ENCODE results near the gene ZNF548. TPM values are rescaled to one million over a fixed set of nuclear protein-coding genes. Genes with fewer than 3 reads are reported as not detected.

The ZNF548 gene
- total and polyA plus RNA-seq, 12 donors, result 5.3 to 18.8 (median 13.8) TPM

- intact Hi-C loops (cut with DNase I), result no loop called here
- peak in 3 of 8 donors; percentile 47 to 82 (median 53) for ATAC-seq
- Histone ChIP-seq H3K27me3 (no peaks in the 10 kb centered on the region), H3K4me3 (no peak overlapping the region), H3K4me1 (peaks cover 0 to 5% (median 0%) of the 10 kb centered on the region in 9 donors), H3K36me3 (peaks cover 0 to 53% (median 6%) of the 10 kb centered on the region in 9 donors), H3K27ac (no peak overlapping the region), H3K9me3 (peaks cover 0 to 85% (median 8%) of the 10 kb centered on the region in 11 donors)
- DNase-seq, result no peak
- TF ChIP-seq CTCF (IDR thresholded peaks at IDR 0.05), result no peak
- 66 to 69% methylated on average over 7 of the region's 7 CpGs for WGBS, 2 donors
Measured at GRCh38 chr19:57441979-57442752, 52.5 kb downstream of the ZNF548 start.

- intact Hi-C loops (cut with DNase I), result no loop called here
- no peak for TF ChIP-seq CTCF (IDR thresholded peaks at IDR 0.05)
- ATAC-seq, result no peak
- Histone ChIP-seq H3K36me3 (peaks cover 0 to 51% (median 6%) of the 10 kb centered on the region in 9 donors), H3K27me3 (no peaks in the 10 kb centered on the region), H3K9me3 (peaks cover 0 to 95% (median 8%) of the 10 kb centered on the region in 11 donors), H3K4me3 (no peak overlapping the region), H3K4me1 (peaks cover 0 to 5% (median 0%) of the 10 kb centered on the region in 9 donors), H3K27ac (no peak overlapping the region)
- no peak for DNase-seq
- WGBS, 2 donors, result 67 to 77% methylated on average over 5 of the region's 5 CpGs
Measured at GRCh38 chr19:57443121-57443696, 53.6 kb downstream of the ZNF548 start.

- H3K4me3 ChIP-seq, result no peak overlapping the region
- H3K27me3 ChIP-seq, result no peaks in the 10 kb centered on the region
- DNase-seq, result no peak
- intact Hi-C loops (cut with DNase I), result no loop called here
- 90 to 96% methylated on average over 3 of the region's 3 CpGs for WGBS, 2 donors
- H3K27ac ChIP-seq, result no peak overlapping the region
- peaks cover 0 to 47% (median 4%) of the 10 kb centered on the region in 9 donors for H3K36me3 ChIP-seq
- H3K9me3 ChIP-seq, result peaks cover 0 to 97% (median 13%) of the 10 kb centered on the region in 11 donors
- H3K4me1 ChIP-seq, result no peaks in the 10 kb centered on the region
- ATAC-seq, result no peak
- no peak for TF ChIP-seq CTCF (IDR thresholded peaks at IDR 0.05)
Measured at GRCh38 chr19:57452307-57452706, 62.7 kb downstream of the ZNF548 start.

Other genes starting within 250 kb of the ZNF548 start
- not detected for gene ZIM3, start 244.7 kb upstream of the ZNF548 start, total RNA-seq
- not detected for gene ZIM3, start 244.7 kb upstream of the ZNF548 start, polyA plus RNA-seq
- not detected for gene DUXA, start 222.4 kb upstream of the ZNF548 start, total RNA-seq
- not detected for gene DUXA, start 222.4 kb upstream of the ZNF548 start, polyA plus RNA-seq
- gene ZNF264, start 198.4 kb upstream of the ZNF548 start, total RNA-seq, result 10 to 100 TPM; 16.5 to 23.8 (median 20.7) TPM
- 1 to 10 TPM; 2.2 to 3.4 TPM for gene ZNF264, start 198.4 kb upstream of the ZNF548 start, polyA plus RNA-seq
- gene AURKC, start 158.8 kb upstream of the ZNF548 start, total RNA-seq, result 1 to 10 TPM in 8 of 10 donors, under 1 TPM in 2; 0.90 to 6.7 (median 1.7) TPM
- 1 to 10 TPM in 1 of 2 donors, under 1 TPM in 1; 0.58 to 2.3 TPM for gene AURKC, start 158.8 kb upstream of the ZNF548 start, polyA plus RNA-seq
- 10 to 100 TPM in 8 of 10 donors, 1 to 10 TPM in 2; 9.4 to 14.7 (median 11.5) TPM for gene ZNF805, start 149.2 kb upstream of the ZNF548 start, total RNA-seq
- under 1 TPM; 0.77 to 0.88 TPM for gene ZNF805, start 149.2 kb upstream of the ZNF548 start, polyA plus RNA-seq
- gene ZNF460, start 109.4 kb upstream of the ZNF548 start, total RNA-seq, result 10 to 100 TPM; 22.9 to 50.3 (median 41.1) TPM
- 1 to 10 TPM in 1 of 2 donors, under 1 TPM in 1; 0.42 to 4.7 TPM for gene ZNF460, start 109.4 kb upstream of the ZNF548 start, polyA plus RNA-seq
- 1 to 10 TPM; 5.5 to 9.2 (median 7.0) TPM for gene ZNF543, start 69.4 kb upstream of the ZNF548 start, total RNA-seq
- gene ZNF543, start 69.4 kb upstream of the ZNF548 start, polyA plus RNA-seq, result 1 to 10 TPM in 1 of 2 donors, under 1 TPM in 1; 0.86 to 2.1 TPM
- 10 to 100 TPM in 8 of 10 donors, 1 to 10 TPM in 2; 8.0 to 15.7 (median 11.4) TPM for gene ZNF304, start 38.6 kb upstream of the ZNF548 start, total RNA-seq
- 1 to 10 TPM; 3.4 to 3.7 TPM for gene ZNF304, start 38.6 kb upstream of the ZNF548 start, polyA plus RNA-seq
- 10 to 100 TPM in 7 of 10 donors, 1 to 10 TPM in 3; 8.1 to 18.8 (median 11.4) TPM for gene TRAPPC2B, start 26.3 kb upstream of the ZNF548 start, total RNA-seq
- 10 to 100 TPM; 31.8 to 37.5 TPM for gene TRAPPC2B, start 26.3 kb upstream of the ZNF548 start, polyA plus RNA-seq
- 1 to 10 TPM; 2.0 to 4.2 (median 2.8) TPM for gene ZNF547, start 26.3 kb upstream of the ZNF548 start, total RNA-seq
- 1 to 10 TPM; 1.4 to 4.2 TPM for gene ZNF547, start 26.3 kb upstream of the ZNF548 start, polyA plus RNA-seq
- 10 to 100 TPM in 5 of 10 donors, 1 to 10 TPM in 5; 7.7 to 11.6 (median 10.0) TPM for gene ZNF17, start 21.3 kb downstream of the ZNF548 start, total RNA-seq
- 1 to 10 TPM; 3.4 to 4.2 TPM for gene ZNF17, start 21.3 kb downstream of the ZNF548 start, polyA plus RNA-seq
- 1 to 10 TPM; 1.7 to 7.7 (median 2.4) TPM for gene ZNF749, start 45.5 kb downstream of the ZNF548 start, total RNA-seq
- gene ZNF749, start 45.5 kb downstream of the ZNF548 start, polyA plus RNA-seq, result 10 to 100 TPM in 1 of 2 donors, 1 to 10 TPM in 1; 2.9 to 12.8 TPM
- 1 to 10 TPM; 1.9 to 6.5 (median 4.5) TPM for gene VN1R1, start 67.3 kb downstream of the ZNF548 start, total RNA-seq
- 1 to 10 TPM in 1 of 2 donors, under 1 TPM in 1; 0.88 to 1.8 TPM for gene VN1R1, start 67.3 kb downstream of the ZNF548 start, polyA plus RNA-seq
- 10 to 100 TPM; 18.6 to 27.4 (median 23.2) TPM for gene ZNF772, start 87.7 kb downstream of the ZNF548 start, total RNA-seq
- 1 to 10 TPM; 2.4 to 2.7 TPM for gene ZNF772, start 87.7 kb downstream of the ZNF548 start, polyA plus RNA-seq
- gene ZNF419, start 97.9 kb downstream of the ZNF548 start, total RNA-seq, result 1 to 10 TPM; 5.4 to 9.1 (median 7.8) TPM
- gene ZNF419, start 97.9 kb downstream of the ZNF548 start, polyA plus RNA-seq, result 1 to 10 TPM; 5.0 to 9.2 TPM
- gene ZNF773, start 110.1 kb downstream of the ZNF548 start, total RNA-seq, result 1 to 10 TPM; 3.1 to 6.4 (median 5.0) TPM
- 1 to 10 TPM; 2.4 to 3.2 TPM for gene ZNF773, start 110.1 kb downstream of the ZNF548 start, polyA plus RNA-seq
- 1 to 10 TPM; 3.0 to 5.1 (median 3.8) TPM for gene ZNF549, start 137.5 kb downstream of the ZNF548 start, total RNA-seq
- gene ZNF549, start 137.5 kb downstream of the ZNF548 start, polyA plus RNA-seq, result 1 to 10 TPM; 2.1 to 2.9 TPM
- 1 to 10 TPM; 4.6 to 9.7 (median 7.5) TPM for gene ZNF550, start 170.0 kb downstream of the ZNF548 start, total RNA-seq
- 1 to 10 TPM; 3.3 to 6.7 TPM for gene ZNF550, start 170.0 kb downstream of the ZNF548 start, polyA plus RNA-seq
- gene ZNF416, start 189.1 kb downstream of the ZNF548 start, total RNA-seq, result 1 to 10 TPM; 2.9 to 6.5 (median 4.6) TPM
- 1 to 10 TPM; 1.7 to 3.0 TPM for gene ZNF416, start 189.1 kb downstream of the ZNF548 start, polyA plus RNA-seq
- gene ZIK1, start 194.3 kb downstream of the ZNF548 start, total RNA-seq, result 1 to 10 TPM; 2.7 to 5.4 (median 4.5) TPM
- gene ZIK1, start 194.3 kb downstream of the ZNF548 start, polyA plus RNA-seq, result 1 to 10 TPM; 1.2 to 3.7 TPM
- gene ZNF530, start 210.0 kb downstream of the ZNF548 start, total RNA-seq, result 1 to 10 TPM; 3.2 to 5.6 (median 4.4) TPM
- 1 to 10 TPM; 4.7 to 5.8 TPM for gene ZNF530, start 210.0 kb downstream of the ZNF548 start, polyA plus RNA-seq
- gene ZNF134, start 224.4 kb downstream of the ZNF548 start, total RNA-seq, result 10 to 100 TPM in 8 of 10 donors, 1 to 10 TPM in 2; 9.5 to 18.0 (median 12.7) TPM
- gene ZNF134, start 224.4 kb downstream of the ZNF548 start, polyA plus RNA-seq, result 1 to 10 TPM; 5.4 to 6.2 TPM
- 10 to 100 TPM in 6 of 10 donors, 1 to 10 TPM in 4; 9.2 to 14.1 (median 10.4) TPM for gene ZNF211, start 243.3 kb downstream of the ZNF548 start, total RNA-seq
- 10 to 100 TPM in 1 of 2 donors, 1 to 10 TPM in 1; 5.7 to 26.6 TPM for gene ZNF211, start 243.3 kb downstream of the ZNF548 start, polyA plus RNA-seq

Data from heart right ventricle (tissue), 16 donors.